H1 (cell line): ENCODE measurements around the gene PRDX2. TPM values are rescaled to one million over a fixed set of nuclear protein-coding genes. Genes with fewer than 3 reads are reported as not detected.

ENCODE experiments used
- CTCF ChIA-PET: fragments of 300-600 bp; sonication (Branson Sonifier 250); formaldehyde crosslinking; loops from one replicate; lab custom pipeline; 2021; ENCODE audit not compliant: partially characterized antibody; lab: Charles Lee
- POLR2A ChIA-PET: fragments of 300-600 bp; sonication (Branson Sonifier 250); formaldehyde crosslinking; loops from one replicate; lab custom pipeline; 2021; ENCODE audit warnings: inconsistent platforms; ENCODE audit not compliant: partially characterized antibody; lab: Charles Lee
- DNase-seq, 2 experiments: peaks; one replicate each; pipeline versions ENCODE4 v3.0.0 to v3.0.0-alpha.2; 2010 to 2022; ENCODE audit warnings: low spot score in 2 of 2, low read depth in 1 of 2, mixed read lengths in 1 of 2
- FAIRE-seq: peaks from 2 replicates; lab custom pipeline; 2011; peaks lifted over from hg19 to GRCh38; lab: Jason Lieb, UNC
- H2AFZ ChIP-seq: 2 replicates; pipeline ENCODE4 v1.8.1; 2012; ENCODE audit warnings: low read length, inconsistent platforms
- H2AK5ac ChIP-seq: 2 replicates; pipeline ENCODE4 v1.6.1; 2013; ENCODE audit warnings: low read depth, low read length
- H2BK120ac ChIP-seq: replicated peaks from 2 replicates; pipeline ENCODE3; 2013; ENCODE audit warnings: low read depth, low read length, inconsistent platforms
- H2BK12ac ChIP-seq: 2 replicates; pipeline ENCODE4 v1.6.1; 2013; ENCODE audit warnings: low read depth, low read length
- H2BK15ac ChIP-seq: 2 replicates; pipeline ENCODE4 v1.6.1; 2013; ENCODE audit warnings: low read length
- H2BK20ac ChIP-seq: 2 replicates; pipeline ENCODE4 v1.6.1; 2013; ENCODE audit warnings: low read length
- H2BK5ac ChIP-seq: 2 replicates; pipeline ENCODE4 v1.6.1; 2013; ENCODE audit warnings: low read depth, low read length
- H3K14ac ChIP-seq: 2 replicates; pipeline ENCODE4 v1.6.1; 2013; ENCODE audit warnings: inconsistent platforms; ENCODE audit not compliant: insufficient read length
- H3K18ac ChIP-seq: 2 replicates; pipeline ENCODE4 v1.6.1; 2013; ENCODE audit warnings: low read length; ENCODE audit errors: extremely low read depth
- H3K23ac ChIP-seq: 2 replicates; pipeline ENCODE4 v1.6.1; 2013; ENCODE audit warnings: inconsistent platforms; ENCODE audit not compliant: insufficient read length
- H3K23me2 ChIP-seq: 2 replicates; pipeline ENCODE4 v1.6.1; 2013; ENCODE audit warnings: low read depth, low read length
- H3K27ac ChIP-seq: 2 replicates; pipeline ENCODE4 v1.6.1; 2011; ENCODE audit warnings: low read depth, low read length, inconsistent platforms
- H3K27me3 ChIP-seq, 4 experiments: replicated peaks in 1 of 4; 1 replicate in 1 of 4; 2 replicates in 3 of 4; pipeline versions ENCODE4 v1.6.1 to v1.8.1; 2011 to 2013; ENCODE audit warnings: low read length in 3 of 4, mild to moderate bottlenecking in 3 of 4, inconsistent platforms in 2 of 4, mixed read lengths in 2 of 4, moderate library complexity in 1 of 4; ENCODE audit not compliant: control insufficient read depth in 3 of 4, insufficient read depth in 3 of 4; ENCODE audit errors: extremely low read depth in 1 of 4
- H3K36me3 ChIP-seq, 4 experiments: 2 replicates each; pipeline versions ENCODE4 v1.6.1 to v1.8.1; 2011 to 2013; ENCODE audit warnings: mild to moderate bottlenecking in 4 of 4, low read length in 3 of 4, moderate library complexity in 2 of 4, control low read depth in 1 of 4, inconsistent platforms in 1 of 4; ENCODE audit not compliant: insufficient read depth in 4 of 4, control insufficient read depth in 2 of 4
- H3K4ac ChIP-seq: replicated peaks from 2 replicates; pipeline ENCODE3; 2013; ENCODE audit warnings: low read length, low read depth, mixed read lengths, inconsistent platforms; ENCODE audit not compliant: insufficient read length
- H3K4me1 ChIP-seq, 4 experiments: replicated peaks in 1 of 4; 1 replicate in 1 of 4; 2 replicates in 3 of 4; pipeline versions ENCODE4 v1.6.1 to v1.8.1; 2011 to 2013; ENCODE audit warnings: low read length in 3 of 4, inconsistent platforms in 2 of 4, mixed read lengths in 1 of 4; ENCODE audit not compliant: insufficient read depth in 4 of 4, control insufficient read depth in 3 of 4
- H3K4me2 ChIP-seq, 2 experiments: 2 replicates each; pipeline versions ENCODE4 v1.6.1 to v1.8.1; 2011 to 2013; ENCODE audit warnings: low read depth in 2 of 2, low read length in 2 of 2, control low read depth in 1 of 2, inconsistent platforms in 1 of 2, mild to moderate bottlenecking in 1 of 2; ENCODE audit not compliant: insufficient read depth in 1 of 2
- H3K4me3 ChIP-seq, 4 experiments: fragments of 200-600, 300-600 bp in 1 of 4; sonication (generic), shearing (Covaris generic), sonication (Bioruptor Twin) in 1 of 4; 2 replicates each; pipeline versions ENCODE4 v1.5.1 to v1.8.1; 2011 to 2016; ENCODE audit warnings: low read length in 4 of 4, low read depth in 3 of 4, control low read depth in 2 of 4, inconsistent platforms in 2 of 4, mild to moderate bottlenecking in 2 of 4, mixed read lengths in 1 of 4, moderate library complexity in 1 of 4; ENCODE audit not compliant: insufficient read depth in 2 of 4; ENCODE audit errors: extremely low read depth in 1 of 4
- H3K56ac ChIP-seq: replicated peaks from 2 replicates; pipeline ENCODE3; 2013; ENCODE audit warnings: low read depth, mild to moderate bottlenecking, mixed read lengths, low read length, inconsistent platforms; ENCODE audit not compliant: insufficient read length
- H3K79me1 ChIP-seq: 2 replicates; pipeline ENCODE4 v1.6.1; 2013; ENCODE audit warnings: low read depth, low read length, control low read depth
- H3K79me2 ChIP-seq, 2 experiments: 2 replicates each; pipeline versions ENCODE4 v1.6.1 to v1.8.1; 2012 to 2013; ENCODE audit warnings: low read length in 2 of 2, mild to moderate bottlenecking in 2 of 2, inconsistent platforms in 1 of 2; ENCODE audit not compliant: insufficient read depth in 2 of 2, control insufficient read depth in 1 of 2
- H3K9ac ChIP-seq, 4 experiments: replicated peaks in 1 of 4; 1 replicate in 1 of 4; 2 replicates in 3 of 4; pipeline versions ENCODE4 v1.6.1 to v1.8.1; 2011 to 2013; ENCODE audit warnings: low read depth in 3 of 4, low read length in 3 of 4, control low read depth in 2 of 4, mild to moderate bottlenecking in 2 of 4, moderate library complexity in 2 of 4, inconsistent platforms in 1 of 4; ENCODE audit errors: extremely low read depth in 1 of 4
- H3K9me3 ChIP-seq, 2 experiments: 2 replicates each; pipeline versions ENCODE4 v1.6.1 to v1.8.1; 2012 to 2013; ENCODE audit warnings: mild to moderate bottlenecking in 2 of 2, moderate library complexity in 2 of 2, control low read depth in 1 of 2, inconsistent platforms in 1 of 2, low read depth in 1 of 2, low read length in 1 of 2, mixed read lengths in 1 of 2; ENCODE audit not compliant: insufficient read depth in 2 of 2
- H4K20me1 ChIP-seq, 2 experiments: replicated peaks in 1 of 2; 2 replicates each; pipeline versions ENCODE3 to v1.8.1; 2011 to 2013; ENCODE audit warnings: inconsistent platforms in 2 of 2, low read length in 2 of 2, mild to moderate bottlenecking in 1 of 2; ENCODE audit not compliant: insufficient read depth in 2 of 2, control insufficient read depth in 1 of 2
- H4K5ac ChIP-seq: 2 replicates; pipeline ENCODE4 v1.6.1; 2013; ENCODE audit warnings: low read length, low read depth, mixed read lengths, inconsistent platforms; ENCODE audit not compliant: insufficient read length
- H4K8ac ChIP-seq: 2 replicates; pipeline ENCODE4 v1.8.0; 2013; ENCODE audit warnings: mild to moderate bottlenecking, moderate library complexity, low read length, inconsistent platforms; ENCODE audit not compliant: insufficient read depth; ENCODE audit errors: extremely low read depth
- H4K91ac ChIP-seq: replicated peaks from 2 replicates; pipeline ENCODE3; 2013; ENCODE audit warnings: low read length, mixed read lengths, inconsistent platforms; ENCODE audit not compliant: insufficient read length
- EZH2 ChIP-seq: fragments of 200-600 bp; sonication (generic); IDR thresholded peaks from 2 replicates; pipeline ENCODE4 v1.7.1; 2012; ENCODE audit warnings: low read depth, mild to moderate bottlenecking, moderate library complexity, low read length, inconsistent platforms; ENCODE audit not compliant: severe bottlenecking
- TCF12 ChIP-seq: IDR thresholded peaks from 2 replicates; pipeline ENCODE4 v1.6.1; 2011; ENCODE audit warnings: low read depth, mild to moderate bottlenecking, low read length
- WGBS, 2 experiments: shearing (Covaris generic) in 1 of 2; methylation state at CpG; one replicate each; pipeline versions ENCODE4 v1.1.6 to v1.1.7; 2013 to 2015; ENCODE audit warnings: low lambda C conversion rate in 2 of 2, mixed read lengths in 2 of 2, inconsistent platforms in 1 of 2, low coverage in 1 of 2, missing lambda C conversion rate in 1 of 2; ENCODE audit not compliant: insufficient replicate concordance in 2 of 2, insufficient coverage in 1 of 2, insufficient read length in 1 of 2; ENCODE audit errors: extremely low coverage in 1 of 2, missing lambda C conversion rate in 1 of 2; 5-methylcytosine and 5-hydroxymethylcytosine counted together
- polyA plus RNA-seq, 7 experiments: library from polyadenylated mRNA; depleted of rRNA in 3 of 7; stranded (reverse) in 5 of 7; unstranded in 2 of 7; fragments of >200 nt in 5 of 7; fragments of 200-250 nt in 2 of 7; gene quantifications; 1 replicate in 5 of 7; 2 replicates in 1 of 7; 4 replicates in 1 of 7; pipeline versions ENCODE4 v1.2.1 to v1.2.3, GENCODE V29; 2011 to 2013; ENCODE audit warnings: missing spikeins in 2 of 7, mixed read lengths in 2 of 7
- total RNA-seq: library from RNA; stranded (reverse); fragmentation: NEBNext Ultra II Directional; extraction: Animal tissue kit (Norgen Biotek cat#: 25700); gene quantifications from 2 replicates; pipeline ENCODE4 v1.2.1, GENCODE V29; 2021
- TF ChIP-seq, protein P1 (sequence below): IDR thresholded peaks from 2 replicates; pipeline ENCODE4 v1.6.1; 2012; ENCODE audit warnings: inconsistent platforms

Gene PRDX2
- total and polyA plus RNA-seq, 2 of the 8 experiments (the other 6 are each of a cell fraction or from before 2014, with no cell fraction given), result 380 to 748 TPM

DNA sequence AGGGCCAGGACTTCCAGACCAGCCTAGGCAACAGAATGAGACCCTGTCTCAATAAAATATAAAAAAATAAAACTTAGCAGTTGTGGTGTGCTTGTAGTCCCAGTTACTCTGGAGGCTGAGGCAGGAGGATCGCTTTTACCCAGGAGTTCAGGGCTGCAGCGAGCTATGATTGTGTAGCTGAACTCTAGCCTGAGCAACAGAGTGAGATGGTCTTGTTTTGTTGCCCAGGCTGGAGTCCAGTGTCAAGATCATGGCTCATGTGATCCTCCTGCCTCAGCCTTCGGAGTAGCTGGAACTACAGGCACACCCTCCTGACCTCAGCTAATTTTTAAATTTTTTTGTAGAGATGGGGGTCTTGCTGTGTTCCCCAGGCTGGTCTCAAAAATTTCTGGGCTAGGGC is 14.6 kb downstream of the PRDX2 start:
- H3K36me3 ChIP-seq, result no peaks in the 10 kb centered on the region
- peaks cover 31% of the 10 kb centered on the region; the same call in 1 of the 2 replicates for H3K23me2 ChIP-seq
- no peak overlapping the region for H3K9ac ChIP-seq
- FAIRE-seq (no peak), DNase-seq (no peak)
- peak overlapping the region; percentile 44; the same call in 1 of the 2 replicates for H2BK5ac ChIP-seq
- 0 out of 2 replicates have a peak overlapping the region, but pooled peaks have one; percentile 95 for H2BK15ac ChIP-seq
- H3K27ac ChIP-seq, result no peak overlapping the region
- H3K4me2 ChIP-seq, result no peak overlapping the region
- H3K4ac ChIP-seq, result no peak overlapping the region
- no peaks in the 10 kb centered on the region for H3K9me3 ChIP-seq
- H3K4me3 ChIP-seq, result no peak overlapping the region
- H2BK20ac ChIP-seq, result no peak overlapping the region
- H4K91ac ChIP-seq, result no peak overlapping the region
- no peaks in the 10 kb centered on the region; the same call in 1 of the 2 replicates for H3K79me1 ChIP-seq
- TF ChIP-seq, protein P1, sequence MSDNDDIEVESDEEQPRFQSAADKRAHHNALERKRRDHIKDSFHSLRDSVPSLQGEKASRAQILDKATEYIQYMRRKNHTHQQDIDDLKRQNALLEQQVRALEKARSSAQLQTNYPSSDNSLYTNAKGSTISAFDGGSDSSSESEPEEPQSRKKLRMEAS, result no peak
- TF ChIP-seq EZH2 (no peak), TCF12 (no peak)
- 92% methylated on average over 3 of the region's 3 CpGs; no CpG with 5 or more reads in 1 of the 2 experiments for WGBS, 2 experiments
- no peak overlapping the region for H3K18ac ChIP-seq
- POLR2A ChIA-PET, result interaction anchor here (1.7 to 3.5 kb wide), 4 partner anchors 9 to 13 kb away, joined by 5 to 33 read pairs (median 16); partner anchors contain the start of gene HOOK2
- peak overlapping the region; percentile 90; the same call in 1 of the 2 replicates for H2BK12ac ChIP-seq
- peak overlapping the region; percentile 88; the same call in 1 of the 2 replicates for H2AK5ac ChIP-seq
- H2AFZ ChIP-seq, result no peak overlapping the region
- H3K56ac ChIP-seq, result no peak overlapping the region
- peaks cover 0 to 11% (median 7%) of the 10 kb centered on the region in 4 experiments; a peak in 5 of 7 replicates for H3K27me3 ChIP-seq
- H4K5ac ChIP-seq, result no peak overlapping the region
- no peaks in the 10 kb centered on the region for H3K79me2 ChIP-seq
- H3K4me1 ChIP-seq, result peaks cover 16 to 43% (median 27%) of the 10 kb centered on the region in 4 experiments
- no peak overlapping the region for H3K23ac ChIP-seq
- CTCF ChIA-PET, result interaction anchor here (3.0 to 4.5 kb wide), 3 partner anchors 9 to 13 kb away, joined by 14 to 39 read pairs (median 15); no protein-coding TSS in a partner anchor
- no peak overlapping the region for H2BK120ac ChIP-seq
- H4K8ac ChIP-seq, result no peak overlapping the region; the same call in 1 of the 2 replicates
- peaks cover 0 to 1% of the 10 kb centered on the region in 2 experiments for H4K20me1 ChIP-seq
- no peak overlapping the region for H3K14ac ChIP-seq
